Stimulated activated CD8-positive, alpha-beta memory T cell treated with anti-CD3 and anti-CD28 coated beads, Interleukin-2, amount 100 ng/mL, for 1 hour (primary cell): ENCODE data around the gene RABGAP1L.
"Not testable (repeated sequence)": the region's sequence is repeated elsewhere in the genome, so short reads cannot be mapped to it uniquely, and the experiment has no call there.

Experiments used
- DNase-seq, 2 donors: peaks; one replicate each; pipeline ENCODE4 v3.0.0-alpha.2; 2020; ENCODE audit warnings: low read depth in 2 of 2

RABGAP1L gene

DNA sequence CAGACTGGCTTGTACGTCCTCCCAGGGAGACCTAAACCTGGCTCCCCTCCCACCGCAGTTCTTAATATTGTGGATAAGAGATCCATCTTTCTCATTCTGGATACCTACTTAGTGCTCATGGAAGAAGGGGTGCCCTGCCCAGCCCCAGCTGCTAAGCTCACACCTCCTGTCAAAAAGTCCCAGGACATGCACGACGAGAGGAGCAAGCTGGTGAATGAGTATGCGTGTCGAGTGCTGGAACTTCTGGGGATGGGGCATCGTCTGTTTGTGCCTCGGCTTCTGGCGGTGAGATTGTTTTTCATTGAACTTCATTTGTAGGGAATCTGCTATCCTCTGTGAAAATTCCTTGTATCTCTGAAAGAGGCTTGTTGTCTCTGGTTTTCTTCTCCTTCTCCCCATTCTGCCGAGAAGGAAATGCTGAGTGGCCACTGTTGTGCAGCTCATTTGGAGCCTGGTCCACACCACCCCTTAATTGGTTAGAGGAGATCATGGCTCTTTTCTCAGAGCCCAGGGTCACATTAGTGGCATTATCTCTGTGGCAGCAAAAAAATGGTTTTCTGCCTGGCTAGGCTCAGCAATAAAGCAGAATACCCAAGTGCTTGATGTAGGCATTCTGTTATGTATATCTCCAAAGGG, 641.0 kb downstream of the RABGAP1L start:
- no peak for DNase-seq

DNA sequence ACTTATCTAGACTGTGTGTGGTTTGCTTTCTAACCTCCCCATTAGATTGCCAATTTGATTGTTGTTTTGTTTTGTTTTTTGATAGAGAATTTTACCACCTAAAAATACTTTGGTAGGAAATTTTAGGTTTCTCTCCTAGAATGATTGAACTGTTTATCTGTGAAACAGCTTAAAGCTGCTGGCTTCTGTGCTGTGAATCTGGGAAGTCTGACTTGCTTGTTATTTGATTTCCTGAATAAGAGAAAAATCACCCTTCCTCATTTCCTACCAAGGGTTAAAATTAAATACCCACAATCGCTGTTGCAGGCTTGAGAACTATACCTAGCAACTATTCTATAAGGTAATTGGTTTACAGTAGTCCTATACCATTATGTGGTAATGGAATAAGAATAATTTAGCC, 641.6 kb downstream of the RABGAP1L start:
- DNase-seq: no peak

DNA sequence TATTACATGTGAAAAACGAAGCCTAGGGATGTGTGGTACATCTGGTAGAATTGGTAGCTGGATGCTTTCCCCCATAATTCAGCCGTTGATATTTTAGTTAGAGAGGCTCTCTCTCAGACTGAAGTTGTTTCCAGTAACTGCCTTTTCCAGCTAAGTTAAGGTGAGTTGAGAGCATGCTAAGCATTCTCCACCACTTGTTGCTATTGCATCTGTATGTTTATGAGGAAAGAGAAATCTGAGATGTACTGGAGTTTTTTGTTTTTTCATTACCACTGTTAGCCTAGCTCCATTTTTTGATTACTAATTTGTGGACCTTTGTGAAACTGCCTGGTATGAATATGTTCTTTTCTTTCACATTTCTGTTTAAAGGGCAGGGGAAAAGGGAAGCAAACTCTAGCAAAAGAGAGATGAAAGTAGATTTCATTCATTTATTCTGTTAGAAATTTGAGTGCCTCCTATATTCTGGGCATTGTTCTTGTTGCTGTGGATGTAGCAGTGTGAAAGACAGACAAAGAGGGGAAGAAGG, 650.5 kb downstream of the RABGAP1L start:
- no peak for DNase-seq

GRCh38 chr1:174812016-174812415, 652.7 kb downstream of the RABGAP1L start:
- no peak for DNase-seq

GRCh38 chr1:174812656-174813055, 653.3 kb downstream of the RABGAP1L start:
- DNase-seq: no peak

GRCh38 chr1:174815036-174815435, 655.7 kb downstream of the RABGAP1L start:
- DNase-seq: no peak

- DNase-seq: no peak
Measured at GRCh38 chr1:174815474-174815908, 656.2 kb downstream of the RABGAP1L start.

DNA sequence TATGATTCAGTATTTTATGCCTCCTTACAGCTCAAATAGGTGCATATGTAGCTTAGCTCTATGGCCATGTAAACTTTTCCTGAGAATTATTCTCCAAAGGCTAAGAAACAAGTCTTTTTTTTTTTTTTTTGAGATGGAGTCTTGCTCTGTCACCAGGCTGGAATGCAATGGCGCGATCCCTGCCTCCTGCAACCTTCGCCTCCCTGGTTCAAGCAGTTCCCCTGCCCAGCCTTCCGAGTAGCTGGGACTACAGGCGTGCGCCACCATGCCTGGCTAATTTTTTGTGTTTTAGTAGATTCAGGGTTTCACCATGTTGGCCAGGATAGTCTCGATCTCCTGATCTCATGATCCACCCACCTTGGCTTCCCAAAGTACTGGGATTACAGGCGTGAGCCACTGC, 657.3 kb downstream of the RABGAP1L start:
- not testable (repeated sequence) for DNase-seq

- no peak for DNase-seq
Measured at GRCh38 chr1:174818014-174818616, 658.8 kb downstream of the RABGAP1L start.

DNA sequence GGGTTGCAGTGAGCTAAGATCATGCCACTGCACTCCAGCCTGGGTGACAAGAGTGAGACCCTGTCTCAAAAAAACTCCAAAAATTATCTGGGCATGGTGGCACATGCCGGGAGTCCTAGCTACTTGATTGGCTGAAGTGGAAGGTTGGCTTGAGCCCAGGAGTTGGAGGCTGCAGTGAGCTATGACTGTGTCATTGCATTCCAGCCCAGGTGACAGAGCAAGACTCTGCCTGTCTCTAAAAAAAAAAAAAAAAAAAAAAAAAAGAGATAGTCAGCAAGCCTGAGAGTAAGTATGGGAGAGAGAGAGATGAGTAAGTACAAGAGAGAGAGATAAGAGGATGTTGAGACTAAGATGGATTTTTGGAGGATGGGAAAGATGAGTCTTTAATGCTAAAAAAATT, 659.6 kb downstream of the RABGAP1L start:
- no peak for DNase-seq

DNA sequence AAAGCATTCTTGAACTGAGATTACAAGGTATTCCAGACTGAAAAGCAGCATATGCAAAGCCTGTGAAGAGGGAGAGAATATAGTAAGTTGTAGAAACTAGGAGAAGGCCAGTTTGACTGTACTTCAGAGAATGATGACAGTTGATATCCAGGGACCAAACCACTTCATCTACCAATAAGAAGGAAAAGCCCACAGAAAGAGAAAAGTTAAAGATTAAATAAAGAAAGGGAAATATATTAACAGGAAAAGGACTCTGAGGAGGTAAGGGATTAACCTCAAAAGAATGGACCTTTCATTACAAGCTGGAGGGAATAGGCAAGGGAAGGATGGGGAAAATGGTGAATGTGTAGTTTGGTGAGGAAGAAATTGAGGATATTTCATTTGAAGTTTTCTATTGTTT, 660.3 kb downstream of the RABGAP1L start:
- DNase-seq: no peak

GRCh38 chr1:174825127-174825526, 665.8 kb downstream of the RABGAP1L start:
- DNase-seq: no peak

DNA sequence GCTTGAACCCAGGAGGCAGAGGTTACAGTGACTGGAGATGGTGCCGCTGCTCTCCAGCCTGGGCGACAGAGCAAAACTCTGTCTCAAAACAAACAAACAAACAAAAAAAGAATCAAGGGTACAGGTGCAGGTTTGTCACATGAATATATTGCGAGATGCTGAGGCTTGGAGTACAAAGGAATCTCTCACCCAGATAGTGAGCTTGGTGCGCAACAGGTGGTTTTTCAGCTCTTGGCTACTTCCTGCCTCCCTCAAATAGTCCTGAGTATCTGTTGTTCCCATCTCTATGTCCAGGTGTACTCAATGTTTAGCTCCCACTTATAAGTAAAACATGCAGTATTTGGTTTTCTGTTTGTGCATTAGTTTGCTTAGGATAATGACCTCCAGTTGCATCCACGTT, 666.5 kb downstream of the RABGAP1L start:
- DNase-seq: no peak

DNA sequence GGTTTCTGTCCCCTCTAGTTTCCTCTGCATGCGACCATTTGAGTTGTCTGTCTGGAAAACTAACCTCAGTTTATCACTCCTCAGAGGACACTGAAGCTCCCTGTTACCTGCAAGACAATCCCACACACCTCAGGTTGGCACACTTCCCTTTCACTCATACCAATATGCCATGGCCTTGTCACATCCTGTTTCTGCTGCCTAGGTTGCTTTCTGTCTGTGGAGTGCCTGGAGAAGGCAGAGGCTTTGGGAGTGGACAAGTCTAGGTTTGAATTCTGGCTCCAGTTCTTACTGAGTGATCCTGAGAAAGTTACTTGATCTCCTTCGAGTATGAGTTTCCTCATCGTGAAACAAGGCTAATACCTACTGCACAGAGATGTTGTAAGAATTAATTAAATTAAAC, 668.9 kb downstream of the RABGAP1L start:
- no peak for DNase-seq

- DNase-seq: no peak
Measured at GRCh38 chr1:174829990-174830389, 670.7 kb downstream of the RABGAP1L start.

DNA sequence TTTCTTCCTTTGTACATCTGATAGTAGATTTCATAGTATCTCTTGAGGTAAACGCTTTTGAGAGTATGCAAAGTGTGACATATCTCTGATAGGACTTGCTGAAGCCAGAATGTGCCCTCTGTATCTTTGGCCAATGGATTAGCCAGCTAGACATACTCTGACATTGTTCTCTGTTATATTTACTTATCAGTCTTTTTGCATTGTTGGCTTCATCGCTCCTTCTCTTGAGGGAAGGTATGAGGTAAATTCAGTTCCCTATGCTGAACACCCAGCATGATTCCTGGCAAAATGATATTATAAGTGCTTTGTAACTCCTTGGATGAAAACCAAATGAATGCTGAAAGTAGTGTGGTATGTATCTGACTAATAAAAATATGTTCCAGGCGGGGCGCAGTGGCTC, 677.2 kb downstream of the RABGAP1L start:
- DNase-seq: no peak

DNA sequence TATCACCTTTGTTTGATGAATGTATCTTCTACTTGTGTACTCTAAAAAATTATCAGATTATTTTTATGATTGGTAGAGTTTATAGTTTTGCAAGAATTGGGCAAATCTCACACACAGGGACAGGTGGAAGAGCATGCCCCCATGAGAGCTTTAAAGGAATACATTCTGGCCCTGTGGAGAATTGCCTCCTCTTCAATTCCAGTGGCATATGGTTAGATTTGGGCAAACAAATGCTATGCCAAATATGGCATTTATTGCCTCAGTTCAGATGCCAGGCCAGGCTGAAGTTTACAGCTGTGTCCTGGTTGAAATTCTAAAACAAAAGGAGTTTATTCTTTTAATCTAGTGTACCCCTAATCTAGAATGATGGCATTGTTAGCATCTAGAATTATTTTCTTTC, 678.1 kb downstream of the RABGAP1L start:
- DNase-seq: no peak

GRCh38 chr1:174839211-174839610, 679.9 kb downstream of the RABGAP1L start:
- DNase-seq: no peak

- no peak for DNase-seq
Measured at GRCh38 chr1:174841747-174842146, 682.4 kb downstream of the RABGAP1L start.

GRCh38 chr1:174848593-174849560, 689.6 kb downstream of the RABGAP1L start:
- DNase-seq: not testable (repeated sequence)

DNA sequence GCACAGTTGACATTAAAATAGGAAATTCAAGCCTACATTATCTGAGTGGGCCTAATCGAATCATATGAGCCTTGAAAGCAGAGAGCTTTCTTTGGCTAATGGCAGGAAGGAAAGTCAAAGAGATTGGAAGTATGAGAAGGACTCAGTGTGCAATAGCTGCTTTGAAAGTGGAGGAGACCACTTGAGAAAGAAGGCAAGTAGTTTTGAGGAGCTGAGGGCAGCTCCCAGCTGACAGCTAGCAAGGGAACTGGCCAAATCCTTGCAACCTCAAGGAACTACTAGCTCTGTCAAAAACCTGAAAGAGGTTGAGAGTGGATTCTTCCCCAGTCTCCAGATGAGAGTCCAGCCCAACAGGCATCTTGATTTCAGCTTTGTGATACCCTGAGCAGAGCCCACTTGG, 691.4 kb downstream of the RABGAP1L start:
- no peak for DNase-seq

- DNase-seq: no peak
Measured at GRCh38 chr1:174858301-174858700, 699.0 kb downstream of the RABGAP1L start.
